HepG2 (cell line): ENCODE data around the gene PPIL3. TPM values are rescaled to one million over a fixed set of nuclear protein-coding genes. Genes with fewer than 3 reads are reported as not detected.

Experiments used
- AKAP8 ChIP-seq: sonication (generic); formaldehyde crosslinking; IDR thresholded peaks from 2 replicates; pipeline ENCODE4 v1.5.1; 2020; ENCODE audit warnings: mild to moderate bottlenecking, missing genetic modification reagents
- ARNT ChIP-seq: fragments of 450-650 bp; IDR thresholded peaks from 2 replicates; pipeline ENCODE4 v1.6.1; 2017
- CERS6 ChIP-seq: sonication (generic); formaldehyde crosslinking; IDR thresholded peaks from 2 replicates; pipeline ENCODE4 v1.5.0; 2020; ENCODE audit warnings: missing genetic modification reagents
- CREM ChIP-seq, 2 experiments: sonication (generic) in 1 of 2; formaldehyde crosslinking in 1 of 2; IDR thresholded peaks; 2 replicates each; pipeline versions ENCODE4 v1.4.0 to v1.6.1; 2016 to 2020; ENCODE audit warnings: antibody characterized with exemption in 1 of 2, mild to moderate bottlenecking in 1 of 2, missing genetic modification reagents in 1 of 2
- FOXK2 ChIP-seq: fragments of 450-650 bp; IDR thresholded peaks from 2 replicates; pipeline ENCODE4 v1.6.1; 2016
- FOXO4 ChIP-seq: sonication (generic); formaldehyde crosslinking; conservative IDR thresholded peaks from 2 replicates; pipeline ENCODE4 v1.8.1; 2023; ENCODE audit warnings: missing genetic modification reagents
- GMEB1 ChIP-seq: sonication (generic); formaldehyde crosslinking; IDR thresholded peaks from 2 replicates; pipeline ENCODE4 v1.5.1; 2020; ENCODE audit warnings: missing genetic modification reagents, mild to moderate bottlenecking, borderline replicate concordance
- JUND ChIP-seq: sonication (generic); formaldehyde crosslinking; IDR thresholded peaks from 2 replicates; pipeline ENCODE4 v1.8.0; 2022; ENCODE audit warnings: mild to moderate bottlenecking, missing genetic modification reagents
- POGK ChIP-seq: sonication (generic); formaldehyde crosslinking; conservative IDR thresholded peaks from 2 replicates; pipeline ENCODE4 v1.8.0; 2022; ENCODE audit warnings: mild to moderate bottlenecking, moderate library complexity, missing genetic modification reagents
- U2AF2 ChIP-seq: fragments of 200-400 bp; formaldehyde crosslinking; IDR thresholded peaks from 2 replicates; pipeline ENCODE4 v1.6.1; 2017; ENCODE audit warnings: low read depth, mild to moderate bottlenecking, low read length
- ZBTB10 ChIP-seq: sonication (generic); formaldehyde crosslinking; IDR thresholded peaks from 2 replicates; pipeline ENCODE4 v1.4.0; 2020; ENCODE audit warnings: missing genetic modification reagents, borderline replicate concordance
- ZBTB14 ChIP-seq: sonication (generic); formaldehyde crosslinking; IDR thresholded peaks from 2 replicates; pipeline ENCODE4 v1.4.0; 2020; ENCODE audit warnings: missing genetic modification reagents
- ZC3H13 ChIP-seq: sonication (generic); formaldehyde crosslinking; IDR thresholded peaks from 2 replicates; pipeline ENCODE4 v1.8.1; 2023; ENCODE audit warnings: mild to moderate bottlenecking, missing genetic modification reagents, moderate library complexity
- ZNF264 ChIP-seq: sonication (generic); formaldehyde crosslinking; IDR thresholded peaks from 2 replicates; pipeline ENCODE4 v1.4.0; 2020; ENCODE audit warnings: missing genetic modification reagents
- ZNF296 ChIP-seq: sonication (generic); formaldehyde crosslinking; conservative IDR thresholded peaks from 2 replicates; pipeline ENCODE4 v1.5.0; 2020; ENCODE audit warnings: mild to moderate bottlenecking, missing genetic modification reagents
- ZNF768 ChIP-seq: sonication (generic); formaldehyde crosslinking; IDR thresholded peaks from 2 replicates; pipeline ENCODE4 v1.4.0; 2020; ENCODE audit warnings: missing genetic modification reagents
- ZNF878 ChIP-seq: sonication (generic); formaldehyde crosslinking; IDR thresholded peaks from 2 replicates; pipeline ENCODE4 v1.8.1; 2023; ENCODE audit warnings: mild to moderate bottlenecking, missing genetic modification reagents, moderate library complexity
- polyA plus RNA-seq, 8 experiments: library from polyadenylated mRNA; depleted of rRNA in 3 of 8; stranded (reverse) in 7 of 8; unstranded in 1 of 8; fragments of >200 nt; fragmentation: Illumina TruSeq in 4 of 8; extraction: Trizol in 4 of 8; gene quantifications; 2 replicates each; pipeline versions ENCODE4 v1.2.1 to v1.2.3, GENCODE V29; 2011 to 2016; ENCODE audit warnings: low read depth in 4 of 8, missing spikeins in 1 of 8, mixed read lengths in 1 of 8; ENCODE audit not compliant: insufficient read depth in 1 of 8
- total RNA-seq, 5 experiments: library from RNA; depleted of rRNA; stranded (reverse); fragments of >200 nt; fragmentation: Illumina TruSeq; extraction: Trizol; gene quantifications; 2 replicates each; pipeline ENCODE4 v1.2.3, GENCODE V29; 2016; ENCODE audit warnings: low read depth in 1 of 5

Gene PPIL3
- total and polyA plus RNA-seq, 2 of the 13 experiments (the other 11 are each of a cell fraction or from before 2014, with no cell fraction given): 98.7 to 107 TPM

GRCh38 chr2:200864176-200865034 lies 24.5 kb downstream of the PPIL3 start, which contains the start of gene CLK1 (continued):
- TF ChIP-seq FOXO4: peak; percentile 99
- TF ChIP-seq ZNF264: peak; percentile 85
- TF ChIP-seq CREM (IDR thresholded peaks at IDR 0.05): peak; percentile 91
- TF ChIP-seq CREM (CRISPR knock-in tag; IDR thresholded peaks at IDR 0.05): 0 out of 2 replicates have a peak, but pooled peaks have one; percentile 55
- peak; percentile 66; the same call in 1 of the 2 replicates for TF ChIP-seq AKAP8
- peak; percentile 95 for TF ChIP-seq CERS6 (CRISPR knock-in tag)
- peak; percentile 94 for TF ChIP-seq ZC3H13 (CRISPR knock-in tag)
- TF ChIP-seq GMEB1 (CRISPR knock-in tag): peak; percentile 93
- TF ChIP-seq POGK: peak; percentile 99
- peak; percentile 48; the same call in 1 of the 2 replicates for TF ChIP-seq FOXK2
- no peak for TF ChIP-seq ARNT
- peak; percentile 99 for TF ChIP-seq ZBTB14 (CRISPR knock-in tag)
- TF ChIP-seq ZBTB10 (CRISPR knock-in tag): peak; percentile 73
- peak; percentile 82 for TF ChIP-seq JUND (CRISPR knock-in tag)
- TF ChIP-seq U2AF2: no peak
- TF ChIP-seq ZNF878: peak; percentile 96
- peak; percentile 46 for TF ChIP-seq ZNF768 (CRISPR knock-in tag)
- TF ChIP-seq ZNF296 (CRISPR knock-in tag): peak; percentile 87
